Activated effector memory CD4-positive, alpha-beta T cell treated with anti-CD3 and anti-CD28 coated beads, Interleukin-2, amount 50 U/mL, for 16 hours (primary cell): ENCODE measurements around the gene SIPA1L3.

Source experiments
- DNase-seq: peaks from one replicate; pipeline ENCODE4 v3.0.0-alpha.2; 2020

The SIPA1L3 gene

DNA sequence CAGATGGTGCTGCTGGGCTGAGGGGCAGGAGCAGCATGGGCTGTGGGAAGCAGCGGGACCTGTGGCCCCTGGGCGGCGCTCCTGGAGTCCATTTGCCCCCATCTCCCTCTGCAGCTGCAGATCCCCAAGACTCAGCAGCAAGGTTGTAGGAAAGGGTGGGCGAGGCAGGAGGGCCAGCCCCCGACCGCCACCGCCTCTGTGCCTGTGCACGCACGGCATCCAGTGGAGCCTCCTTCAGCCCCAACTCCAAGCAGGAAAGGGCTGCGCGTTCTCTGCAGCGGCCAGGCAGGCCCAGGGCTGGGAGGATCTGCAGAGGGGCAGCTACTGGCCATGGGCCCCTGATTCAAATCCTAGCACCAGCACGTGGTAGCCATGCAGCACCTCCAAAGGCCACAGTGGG lies 296.2 kb downstream of the SIPA1L3 start:
- DNase-seq: no peak

DNA sequence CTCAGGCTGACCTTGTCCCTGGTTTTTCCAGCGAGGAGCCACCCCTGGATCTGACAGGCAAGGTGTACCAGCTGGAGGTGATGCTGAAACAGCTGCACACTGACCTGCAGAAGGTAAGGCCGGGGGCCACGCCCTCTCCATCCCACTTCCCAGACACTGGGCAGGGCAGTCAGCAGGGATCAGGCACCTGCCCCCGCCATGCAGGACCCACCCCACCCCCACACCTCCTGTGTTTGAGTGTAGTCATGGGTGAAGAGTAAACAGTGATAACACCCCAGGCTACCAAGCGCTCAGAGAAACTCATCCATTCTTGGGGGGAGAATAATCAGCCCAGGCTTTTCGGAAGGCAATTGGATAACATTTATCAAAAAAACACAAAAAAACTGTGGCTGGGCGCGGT lies 297.1 kb downstream of the SIPA1L3 start:
- no peak for DNase-seq

DNA sequence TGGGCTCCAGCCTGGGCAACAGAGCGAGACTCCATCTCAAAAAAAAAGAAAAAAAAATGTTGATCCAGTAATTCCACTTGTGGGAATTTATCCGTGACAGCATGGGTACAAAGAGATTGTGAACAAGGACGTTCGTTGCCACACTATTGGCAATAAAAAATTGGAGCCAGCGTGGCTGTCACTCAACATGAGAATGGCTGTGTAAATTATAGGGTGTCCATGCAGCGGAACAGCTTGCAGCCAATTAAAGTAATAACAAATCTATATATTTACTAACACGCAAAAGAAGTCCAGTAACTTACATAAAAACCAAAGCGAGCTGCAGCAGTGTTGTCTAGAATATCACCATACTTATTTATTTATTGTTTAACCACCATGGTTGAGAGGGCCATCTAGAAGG lies 297.7 kb downstream of the SIPA1L3 start:
- DNase-seq: no peak

DNA sequence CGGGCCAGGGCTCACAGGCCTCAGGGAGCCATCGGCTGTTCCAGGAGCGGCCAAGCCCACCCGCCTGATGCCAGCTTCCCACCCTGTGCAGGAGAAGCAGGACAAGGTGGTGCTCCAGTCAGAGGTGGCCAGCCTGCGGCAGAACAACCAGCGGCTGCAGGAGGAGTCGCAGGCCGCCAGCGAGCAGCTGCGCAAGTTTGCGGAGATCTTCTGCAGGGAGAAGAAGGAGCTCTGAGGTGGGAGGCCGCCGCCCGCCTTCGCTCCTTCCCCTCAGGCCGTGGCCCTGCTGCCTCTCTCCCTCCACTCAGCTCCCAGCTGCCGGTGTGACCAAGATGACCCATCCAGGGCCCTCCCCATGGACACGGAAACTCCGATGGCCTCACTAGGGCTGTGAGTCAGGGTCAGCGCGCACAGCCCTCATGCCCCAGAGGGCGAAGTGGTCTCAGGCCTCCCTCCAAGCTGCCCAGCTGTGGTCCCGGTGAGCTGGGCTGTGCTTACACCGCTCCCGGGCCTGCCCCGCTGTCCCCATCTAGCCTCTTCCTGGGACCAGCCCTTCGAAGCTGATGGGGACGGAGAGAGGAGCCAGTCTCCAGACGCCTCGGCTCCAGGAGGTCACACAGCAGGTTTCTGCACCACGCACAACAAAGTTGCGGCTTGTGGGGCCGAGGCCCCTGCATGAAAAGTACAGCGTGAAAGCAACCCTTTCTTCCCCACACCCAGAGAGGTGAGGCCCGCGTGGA lies 299.2 kb downstream of the SIPA1L3 start:
- DNase-seq: no peak

DNA sequence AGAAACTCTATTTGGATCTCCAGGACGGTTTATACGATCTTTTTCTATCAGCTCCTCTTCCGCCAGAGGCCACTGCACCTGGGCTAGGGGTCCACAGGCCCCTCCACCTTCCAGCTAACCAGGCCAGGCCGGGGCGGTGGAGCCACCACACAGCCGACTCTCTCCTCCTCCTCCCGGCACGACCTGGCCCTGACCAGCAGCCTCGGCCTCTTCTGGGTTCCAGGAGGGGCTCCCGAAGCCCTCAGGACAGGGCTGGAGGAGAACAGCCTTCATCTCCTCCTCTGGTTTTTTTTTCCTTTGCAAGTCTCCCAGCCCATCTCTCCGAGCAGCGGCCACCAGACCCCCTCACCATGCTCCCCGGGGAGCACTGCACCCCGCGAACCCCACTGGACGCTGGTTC lies 299.9 kb downstream of the SIPA1L3 start:
- DNase-seq: no peak

DNA sequence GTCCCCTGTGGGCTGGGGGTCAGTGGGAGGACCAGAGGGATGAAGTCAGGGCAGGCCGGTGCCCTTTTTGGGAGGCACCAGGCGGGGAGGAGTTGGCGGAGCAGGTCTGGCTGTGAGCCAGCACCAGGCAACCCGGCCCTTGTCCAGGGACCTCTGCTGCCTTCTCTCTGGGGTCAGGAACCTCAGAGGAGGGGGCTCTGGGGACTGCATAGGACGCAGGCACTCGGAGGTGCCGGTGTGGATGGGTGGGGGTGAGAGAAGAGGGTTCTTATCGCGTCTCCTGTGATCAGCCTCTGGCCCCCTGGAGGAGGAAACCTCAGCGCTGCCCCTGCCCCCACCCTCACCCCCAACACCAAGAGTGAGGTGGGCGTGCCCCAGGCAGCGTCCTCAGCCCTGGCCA lies 300.5 kb downstream of the SIPA1L3 start:
- no peak for DNase-seq

DNA sequence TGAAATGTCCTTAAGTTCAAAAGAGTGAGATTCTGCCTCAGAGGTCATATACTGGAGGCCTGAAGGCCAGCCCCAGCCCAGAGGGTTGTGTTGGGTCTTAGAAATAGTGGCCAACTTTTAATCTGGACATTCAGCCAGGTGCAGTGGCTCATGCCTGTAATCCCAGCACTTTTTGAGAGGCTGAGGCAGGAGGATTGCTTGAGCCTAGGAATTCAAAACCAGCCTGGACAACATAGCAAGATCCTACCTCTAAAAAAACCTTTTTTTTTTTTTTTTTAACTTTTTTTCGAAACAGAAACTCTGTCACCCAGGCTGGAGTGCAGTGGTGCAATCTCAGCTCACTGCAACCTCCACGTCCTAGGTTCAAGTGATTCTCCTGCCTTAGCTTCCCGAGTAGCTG lies 301.6 kb downstream of the SIPA1L3 start:
- DNase-seq: no peak

DNA sequence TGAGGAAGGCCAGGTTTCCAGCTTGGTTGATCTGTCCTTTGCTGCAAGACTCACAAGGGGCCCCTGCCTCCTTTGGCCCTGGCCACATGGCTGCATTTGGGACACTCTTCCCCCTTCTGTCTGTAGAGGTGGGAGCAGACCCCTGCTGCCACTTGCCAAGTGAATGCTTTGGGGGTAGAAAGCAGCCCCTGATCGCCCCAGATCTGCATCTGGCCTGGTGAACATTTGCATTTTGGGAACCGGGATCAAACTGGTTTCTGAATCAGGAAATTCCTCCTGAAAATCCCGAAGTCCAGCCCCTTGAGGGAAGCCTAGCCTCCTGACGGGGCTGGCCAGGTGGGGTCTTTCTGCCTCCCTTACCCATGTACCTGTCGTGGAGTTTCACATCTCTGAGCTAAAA lies 302.1 kb downstream of the SIPA1L3 start:
- DNase-seq: no peak

DNA sequence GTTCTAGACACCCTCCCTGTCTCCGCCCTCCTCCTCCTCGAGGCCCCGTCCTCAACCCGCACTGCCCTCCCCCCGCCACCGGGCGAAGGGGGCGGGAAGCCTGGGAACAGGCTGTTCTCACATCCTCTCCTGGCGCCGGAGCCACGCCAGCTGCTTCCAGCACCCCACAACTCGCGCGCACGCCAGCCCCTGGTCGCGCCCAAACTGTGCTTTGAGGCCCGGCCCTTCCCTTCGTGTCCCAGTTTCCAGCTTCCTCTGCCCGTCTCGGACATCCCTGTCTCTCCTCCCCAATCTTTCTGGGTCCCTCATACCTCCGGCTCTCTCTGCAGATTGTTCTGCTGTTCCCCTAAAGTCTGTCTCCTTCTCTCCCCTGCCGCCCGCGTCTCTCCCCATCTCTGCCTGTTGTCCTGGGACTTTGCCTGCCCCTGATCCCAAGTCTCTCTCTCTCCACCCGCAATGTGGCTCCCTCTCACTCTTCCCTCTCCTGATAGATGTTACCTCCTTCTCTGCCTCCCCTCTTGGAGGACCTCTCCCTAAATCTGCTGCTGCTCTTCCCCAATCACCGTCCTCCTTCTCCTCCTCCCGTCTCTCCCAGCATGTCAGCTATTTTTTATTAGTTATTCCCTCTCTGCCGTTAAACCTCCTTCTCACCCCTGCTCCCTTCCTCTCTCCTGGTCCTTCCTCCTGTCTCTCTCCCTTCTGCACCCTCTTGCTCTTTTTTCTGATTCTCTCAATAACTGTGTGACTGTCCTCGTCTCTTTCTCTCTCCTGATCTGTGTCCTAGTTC lies 302.9 kb downstream of the SIPA1L3 start:
- no peak for DNase-seq

DNA sequence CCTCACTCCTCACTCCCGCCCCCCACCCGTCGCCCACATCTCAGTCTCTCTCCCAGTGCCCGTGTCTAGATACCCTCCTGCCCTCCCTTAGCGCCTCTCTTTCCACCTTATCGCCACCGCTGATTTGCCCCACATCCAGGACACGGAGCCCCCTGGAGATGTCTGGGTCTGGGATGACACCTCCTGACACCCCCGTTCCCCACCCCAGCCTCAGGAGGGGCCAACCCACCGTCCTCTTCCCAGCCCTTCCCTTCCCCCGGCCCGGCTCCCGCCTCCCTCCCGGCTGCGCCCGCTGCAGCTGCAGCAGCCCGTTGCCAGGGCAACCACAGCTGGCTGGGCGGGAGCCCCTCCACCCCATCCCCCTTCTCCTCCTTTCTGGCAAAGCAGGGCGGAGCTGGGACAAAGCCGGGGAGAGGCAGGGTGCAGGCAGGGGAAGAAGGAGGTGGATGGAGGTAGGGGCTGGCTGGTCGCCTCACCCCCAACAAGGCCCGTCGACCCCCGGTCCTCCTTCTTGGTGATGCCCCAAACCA lies 303.5 kb downstream of the SIPA1L3 start:
- DNase-seq: no peak

DNA sequence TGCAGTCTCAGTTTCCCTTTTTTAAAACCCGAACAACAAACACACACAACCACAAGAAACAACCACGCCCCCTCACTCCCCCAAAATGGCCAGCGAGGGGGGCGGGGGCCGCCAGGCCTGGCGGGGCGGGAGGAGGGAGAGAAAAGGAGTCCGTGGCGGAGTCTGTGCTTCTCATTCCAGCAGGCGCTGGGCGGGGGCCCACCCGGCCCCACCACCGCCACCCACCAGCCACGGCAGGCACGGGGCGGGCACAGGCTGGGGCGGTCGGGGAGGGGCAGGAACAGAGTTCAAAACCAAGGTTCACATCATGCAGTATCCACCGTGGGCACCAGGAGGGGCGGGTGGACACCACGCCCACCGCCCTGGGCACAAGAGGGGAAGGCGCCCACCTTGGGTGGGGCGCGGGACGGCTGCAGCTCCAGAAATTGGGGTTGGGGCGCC lies 304.2 kb downstream of the SIPA1L3 start:
- DNase-seq: no peak

DNA sequence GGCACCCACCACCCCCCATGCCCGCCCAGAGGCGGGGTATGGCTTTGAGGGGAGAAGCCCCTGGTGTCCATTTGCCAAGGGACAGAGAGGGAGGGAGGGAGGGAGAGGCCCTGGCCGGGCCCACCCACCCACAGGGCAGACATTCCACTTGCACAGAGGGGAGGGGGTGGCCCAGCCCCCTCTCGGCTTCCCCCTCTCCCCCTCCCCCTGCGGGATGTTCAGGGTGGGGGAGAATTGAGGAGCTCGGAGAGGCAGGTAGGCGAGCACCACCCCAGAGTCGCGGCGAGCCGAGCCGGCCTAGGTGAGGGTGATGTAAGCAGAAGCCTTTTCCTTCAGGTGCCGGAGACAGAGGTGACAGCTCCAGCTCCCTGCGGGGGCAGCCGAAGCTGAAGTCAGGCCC lies 304.8 kb downstream of the SIPA1L3 start:
- no peak for DNase-seq

DNA sequence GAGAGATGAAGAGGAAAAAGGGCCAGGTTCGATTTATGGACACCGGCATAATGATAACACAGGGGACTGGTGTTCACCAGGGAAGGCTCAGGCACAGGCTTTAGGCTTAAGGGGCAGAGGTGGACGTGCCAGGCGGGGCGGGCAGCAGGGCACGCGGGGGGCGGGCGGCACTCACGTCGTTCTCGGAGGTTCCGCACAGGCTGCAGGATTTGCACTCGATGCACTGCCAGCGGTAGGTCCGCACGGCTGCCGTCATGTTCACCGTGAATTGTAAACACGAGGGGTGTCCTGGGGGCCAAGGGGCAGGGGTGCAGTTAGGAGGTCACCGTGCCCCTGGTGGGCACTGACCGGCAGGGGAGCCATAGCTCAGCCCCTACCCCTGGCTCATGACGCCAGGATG lies 306.5 kb downstream of the SIPA1L3 start:
- DNase-seq: no peak

DNA sequence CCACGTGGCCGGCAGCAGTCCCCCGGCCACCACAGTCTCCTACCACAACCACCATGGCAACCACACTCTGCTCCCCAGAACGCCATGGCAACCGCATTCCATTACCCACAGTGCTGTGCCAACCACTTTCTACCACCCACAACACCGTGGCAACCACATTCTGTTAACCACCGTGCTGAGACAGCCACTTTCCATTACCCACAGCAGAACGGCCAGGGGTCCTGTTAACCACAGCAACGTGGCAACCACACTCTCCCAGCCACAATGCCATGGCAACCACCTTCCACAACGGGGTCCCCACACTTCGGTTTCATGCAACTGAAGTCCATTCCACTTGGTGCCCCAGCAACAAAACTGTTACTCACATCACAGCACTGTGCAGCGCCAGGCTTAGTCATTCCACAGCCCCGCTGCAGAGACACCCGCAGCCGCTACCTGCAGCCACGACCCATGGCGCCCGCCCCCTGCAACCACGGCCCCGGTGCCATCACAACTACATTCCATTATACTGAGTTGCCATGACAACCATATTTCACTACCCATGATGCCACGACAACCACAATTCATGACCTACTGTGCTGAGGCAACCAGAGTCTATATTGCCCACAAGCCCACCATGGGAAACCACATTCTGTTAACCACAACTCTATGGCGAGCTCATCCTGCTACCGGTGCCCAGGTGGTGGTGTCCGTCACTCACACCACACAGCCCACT lies 307.1 kb downstream of the SIPA1L3 start:
- DNase-seq: peak; percentile 83

DNA sequence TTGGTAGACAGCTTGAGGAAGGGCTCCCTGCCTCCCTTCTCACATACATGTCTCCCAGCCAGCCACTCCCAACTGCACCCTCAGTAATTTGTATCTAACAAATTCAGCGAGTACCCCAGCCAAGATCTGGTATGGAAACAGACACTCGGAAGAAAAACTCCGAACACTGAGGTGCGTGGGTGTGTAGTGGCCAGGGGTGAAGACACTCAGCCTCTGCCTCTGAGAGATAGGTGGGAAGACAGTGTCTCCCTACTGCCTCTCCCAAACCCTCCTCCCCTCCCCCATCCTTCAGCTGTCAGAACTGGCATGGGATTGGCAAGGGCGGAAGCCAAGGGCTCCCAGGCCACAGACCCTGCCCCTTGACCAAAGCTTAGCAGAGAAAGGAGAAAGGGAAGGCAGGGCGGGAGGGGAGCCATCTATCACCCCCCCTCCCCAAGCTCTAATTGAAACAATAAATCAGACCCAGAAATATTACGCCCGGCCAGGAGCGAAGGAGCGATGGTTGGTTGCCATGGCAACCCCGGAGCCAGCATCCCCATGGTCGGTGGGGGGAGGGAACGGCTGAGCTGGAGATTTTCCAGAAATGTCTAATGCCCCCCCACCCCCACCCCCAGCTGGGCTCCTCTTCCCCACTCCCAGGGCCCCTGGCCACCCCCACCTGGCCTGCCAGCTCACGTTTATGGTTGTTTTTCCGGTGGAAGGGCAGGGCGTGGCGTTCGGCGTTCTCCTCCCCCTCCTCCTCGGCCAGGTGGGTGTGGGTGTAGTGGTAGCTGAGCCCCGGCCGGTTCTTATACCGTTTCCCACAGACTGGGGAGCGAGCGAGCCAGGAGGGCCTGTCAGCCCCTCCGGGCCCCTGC lies 310.0 kb downstream of the SIPA1L3 start:
- no peak for DNase-seq

DNA sequence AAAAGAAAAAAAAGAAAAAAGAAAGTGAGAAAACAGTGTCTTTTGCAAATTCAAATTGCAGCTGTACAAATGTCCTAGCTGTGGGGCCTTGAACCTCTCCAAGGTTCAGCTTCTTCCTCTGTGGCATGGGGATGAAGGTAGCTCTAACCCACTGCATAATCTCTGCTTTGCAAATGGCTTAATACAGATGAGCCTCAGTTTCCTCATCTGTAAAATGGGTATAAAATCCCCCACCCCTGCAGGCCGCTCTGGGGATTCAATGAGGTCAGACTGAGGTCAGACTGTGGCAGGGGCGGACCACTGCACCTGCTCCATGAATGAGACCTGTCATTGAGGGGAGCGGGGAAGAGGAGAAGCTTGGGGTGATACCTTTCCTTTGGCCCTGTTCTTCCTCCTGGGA lies 311.2 kb downstream of the SIPA1L3 start:
- DNase-seq: no peak

DNA sequence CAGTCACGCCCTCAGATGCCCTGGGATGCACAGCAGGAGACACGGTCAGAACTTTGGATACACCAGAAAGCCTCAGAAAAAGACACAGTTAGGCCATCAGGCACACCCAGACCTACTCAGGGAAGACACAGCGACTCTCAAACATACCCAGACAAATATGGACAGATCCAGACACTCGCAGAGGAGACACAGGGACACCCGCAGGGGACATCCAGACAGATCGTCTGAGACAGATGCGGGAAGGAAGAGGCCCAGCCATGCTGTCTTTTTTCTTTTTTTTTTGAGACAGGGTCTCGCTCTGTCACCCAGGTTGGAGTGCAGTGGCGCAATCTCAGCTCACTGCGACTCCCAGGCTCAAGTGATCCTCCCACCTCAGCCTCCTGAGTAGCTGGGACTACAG lies 312.2 kb downstream of the SIPA1L3 start:
- no peak for DNase-seq

DNA sequence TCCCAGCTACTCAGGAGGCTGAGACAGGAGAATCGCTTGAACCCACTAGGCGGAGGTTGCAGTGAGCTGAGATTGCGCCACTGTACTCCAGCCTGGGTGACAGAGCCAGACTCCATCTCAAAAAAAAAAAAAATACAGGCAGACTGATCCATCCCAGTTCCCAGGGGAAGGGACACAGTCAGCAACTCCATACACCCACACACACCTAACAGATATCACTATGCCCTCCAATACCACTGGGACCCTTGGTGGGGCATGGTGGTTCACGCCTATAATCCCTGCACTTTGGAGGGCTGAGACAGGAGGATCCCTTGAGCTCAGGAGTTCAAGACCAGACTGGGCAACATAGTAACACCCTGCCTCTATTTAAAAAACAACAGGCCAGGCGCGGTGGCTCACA lies 314.4 kb downstream of the SIPA1L3 start:
- no peak for DNase-seq

DNA sequence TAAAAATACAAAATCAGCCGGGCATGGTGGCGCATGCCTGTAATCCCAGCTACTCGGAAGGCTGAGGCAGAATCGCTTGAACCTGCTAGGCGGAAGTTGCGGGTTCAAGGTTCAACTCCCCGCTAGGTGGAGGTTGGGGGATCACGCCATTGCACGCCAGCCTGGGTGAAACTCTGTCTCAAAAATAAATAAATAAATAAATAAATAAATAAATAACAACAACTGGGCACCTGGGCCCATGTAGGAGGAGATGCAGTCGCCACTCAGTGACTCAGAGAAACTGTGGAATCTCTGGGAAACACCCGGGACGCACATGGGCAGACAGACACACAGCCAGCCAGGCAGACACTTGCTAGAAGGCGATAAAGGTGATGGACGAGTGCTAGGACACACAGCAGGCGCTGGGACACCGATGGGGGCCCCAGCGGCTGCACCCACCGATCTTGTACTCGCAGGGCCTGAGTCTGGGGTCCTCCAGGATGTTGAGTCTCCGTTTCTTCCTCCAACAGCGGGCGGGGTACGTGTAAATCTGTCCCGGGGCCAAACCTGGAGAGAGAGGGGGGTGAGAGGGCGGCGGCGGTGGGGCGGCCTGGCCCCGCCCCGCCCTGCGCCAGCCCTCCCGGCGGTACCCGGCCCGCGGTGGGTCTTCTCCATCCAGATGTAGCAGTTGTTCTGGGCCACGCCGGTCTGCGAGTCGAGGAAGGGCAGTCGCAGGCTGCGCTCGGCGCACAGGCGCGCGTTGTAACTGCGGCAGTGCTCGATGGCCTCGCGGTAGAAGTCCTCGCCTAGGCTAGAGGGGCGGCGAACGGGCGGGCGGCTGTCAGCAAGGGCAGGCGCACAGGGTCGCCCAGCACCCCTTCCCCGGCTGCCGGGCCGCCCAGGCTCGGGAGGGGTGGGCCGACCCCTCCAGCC lies 315.2 kb downstream of the SIPA1L3 start:
- no peak for DNase-seq

DNA sequence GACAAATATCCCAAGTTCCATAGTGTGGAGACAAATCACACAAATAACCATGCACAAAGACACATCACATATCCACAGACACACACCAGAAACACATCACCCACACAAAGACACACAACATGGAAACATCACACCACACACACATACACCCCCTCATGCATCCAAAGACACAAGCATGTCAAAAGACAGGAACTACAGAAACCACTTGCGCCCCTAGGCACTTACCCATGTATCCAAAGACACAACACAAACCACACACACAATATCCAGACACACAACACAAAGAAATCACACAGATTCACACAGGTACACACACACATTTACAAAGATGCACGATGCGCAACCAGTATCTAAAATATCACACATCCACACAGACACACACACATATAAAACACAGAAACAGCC lies 316.1 kb downstream of the SIPA1L3 start:
- DNase-seq: no peak

DNA sequence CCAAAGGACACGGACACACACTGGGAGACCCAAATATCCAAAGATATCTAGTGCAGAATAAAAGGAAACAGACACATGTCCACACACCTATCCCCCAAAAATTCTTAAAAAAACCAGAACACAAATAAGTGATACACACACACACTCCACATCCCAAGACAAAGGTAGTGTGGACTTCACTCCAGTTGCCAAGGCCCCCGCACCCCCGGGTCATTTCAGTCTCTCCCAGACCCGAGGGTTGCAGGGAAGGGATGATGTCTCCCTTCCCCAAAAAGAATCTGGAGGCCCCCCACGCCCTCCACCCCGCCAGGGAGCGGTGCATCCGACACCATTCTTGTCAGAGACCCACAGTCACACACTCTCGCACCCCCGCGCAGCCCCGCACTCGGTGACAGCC lies 316.6 kb downstream of the SIPA1L3 start:
- no peak for DNase-seq
